IMR-90 (cell line): ENCODE measurements around the gene SEC61B.

ENCODE experiments used
- CEBPB ChIP-seq: IDR thresholded peaks from 2 replicates; pipeline ENCODE4 v1.6.1; 2012; ENCODE audit warnings: low read depth, low read length, improper control_type of control experiment
- FOS ChIP-seq: fragments of 150-350 bp; IDR thresholded peaks from 2 replicates; pipeline ENCODE4 v1.6.1; 2016; ENCODE audit warnings: low read depth, low read length
- MAZ ChIP-seq: IDR thresholded peaks from 2 replicates; pipeline ENCODE4 v1.6.1; 2012; ENCODE audit warnings: low read depth, mild to moderate bottlenecking, low read length, improper control_type of control experiment, moderate library complexity, borderline replicate concordance
- MXI1 ChIP-seq: IDR thresholded peaks from 2 replicates; pipeline ENCODE4 v1.6.1; 2012; ENCODE audit warnings: low read depth, mild to moderate bottlenecking, low read length, moderate library complexity, borderline replicate concordance
- POLR2A ChIP-seq: IDR thresholded peaks from 2 replicates; pipeline ENCODE4 v1.6.1; 2012; ENCODE audit warnings: mild to moderate bottlenecking, low read depth, low read length
- RFX5 ChIP-seq: IDR thresholded peaks from 2 replicates; pipeline ENCODE4 v1.8.0; 2012; ENCODE audit warnings: low read depth, mild to moderate bottlenecking, low read length, moderate library complexity
- SMC3 ChIP-seq: fragments of 150-350 bp; IDR thresholded peaks from 2 replicates; pipeline ENCODE4 v1.6.1; 2016; ENCODE audit warnings: low read depth, mild to moderate bottlenecking, antibody characterized with exemption, low read length, moderate library complexity
- USF2 ChIP-seq: fragments of 150-350 bp; IDR thresholded peaks from 2 replicates; pipeline ENCODE4 v1.6.1; 2017; ENCODE audit warnings: mild to moderate bottlenecking, antibody characterized with exemption, low read length, low read depth
- TF ChIP-seq, protein P1 (sequence below): conservative IDR thresholded peaks from 2 replicates; pipeline ENCODE4 v1.5.1; 2012; ENCODE audit warnings: mild to moderate bottlenecking, low read depth, low read length, improper control_type of control experiment
- TF ChIP-seq, protein P2 (sequence below): fragments of 150-350 bp; IDR thresholded peaks from 2 replicates; pipeline ENCODE4 v1.6.1; 2016; ENCODE audit warnings: low read depth, mild to moderate bottlenecking, low read length, moderate library complexity, borderline replicate concordance

GRCh38 chr9:99178912-99179872 is 42.9 kb upstream of the SEC61B start:
- TF ChIP-seq, protein P1, sequence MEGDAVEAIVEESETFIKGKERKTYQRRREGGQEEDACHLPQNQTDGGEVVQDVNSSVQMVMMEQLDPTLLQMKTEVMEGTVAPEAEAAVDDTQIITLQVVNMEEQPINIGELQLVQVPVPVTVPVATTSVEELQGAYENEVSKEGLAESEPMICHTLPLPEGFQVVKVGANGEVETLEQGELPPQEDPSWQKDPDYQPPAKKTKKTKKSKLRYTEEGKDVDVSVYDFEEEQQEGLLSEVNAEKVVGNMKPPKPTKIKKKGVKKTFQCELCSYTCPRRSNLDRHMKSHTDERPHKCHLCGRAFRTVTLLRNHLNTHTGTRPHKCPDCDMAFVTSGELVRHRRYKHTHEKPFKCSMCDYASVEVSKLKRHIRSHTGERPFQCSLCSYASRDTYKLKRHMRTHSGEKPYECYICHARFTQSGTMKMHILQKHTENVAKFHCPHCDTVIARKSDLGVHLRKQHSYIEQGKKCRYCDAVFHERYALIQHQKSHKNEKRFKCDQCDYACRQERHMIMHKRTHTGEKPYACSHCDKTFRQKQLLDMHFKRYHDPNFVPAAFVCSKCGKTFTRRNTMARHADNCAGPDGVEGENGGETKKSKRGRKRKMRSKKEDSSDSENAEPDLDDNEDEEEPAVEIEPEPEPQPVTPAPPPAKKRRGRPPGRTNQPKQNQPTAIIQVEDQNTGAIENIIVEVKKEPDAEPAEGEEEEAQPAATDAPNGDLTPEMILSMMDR: no peak
- no peak for TF ChIP-seq RFX5
- no peak for TF ChIP-seq POLR2A
- TF ChIP-seq, protein P2, sequence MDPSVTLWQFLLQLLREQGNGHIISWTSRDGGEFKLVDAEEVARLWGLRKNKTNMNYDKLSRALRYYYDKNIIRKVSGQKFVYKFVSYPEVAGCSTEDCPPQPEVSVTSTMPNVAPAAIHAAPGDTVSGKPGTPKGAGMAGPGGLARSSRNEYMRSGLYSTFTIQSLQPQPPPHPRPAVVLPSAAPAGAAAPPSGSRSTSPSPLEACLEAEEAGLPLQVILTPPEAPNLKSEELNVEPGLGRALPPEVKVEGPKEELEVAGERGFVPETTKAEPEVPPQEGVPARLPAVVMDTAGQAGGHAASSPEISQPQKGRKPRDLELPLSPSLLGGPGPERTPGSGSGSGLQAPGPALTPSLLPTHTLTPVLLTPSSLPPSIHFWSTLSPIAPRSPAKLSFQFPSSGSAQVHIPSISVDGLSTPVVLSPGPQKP: no peak
- no peak for TF ChIP-seq MXI1
- TF ChIP-seq SMC3: no peak
- TF ChIP-seq USF2: no peak
- no peak for TF ChIP-seq FOS
- no peak for TF ChIP-seq CEBPB
- TF ChIP-seq MAZ: no peak
